Endothelial cell (in vitro differentiated cells): ENCODE data around the gene CEP70. TPM values are rescaled to one million over a fixed set of nuclear protein-coding genes. Genes with fewer than 3 reads are reported as not detected.
"Not testable (repeated sequence)": the region's sequence is repeated elsewhere in the genome, so short reads cannot be mapped to it uniquely, and the experiment has no call there.

Source experiments
- DNase-seq: peaks from one replicate; pipeline ENCODE4 v3.0.0; 2021; ENCODE audit warnings: low spot score
- H3K27ac Mint-ChIP-seq: one replicate; pipeline ENCODE4 v1.8.0; 2021; ENCODE audit warnings: mixed read lengths, inconsistent platforms; ENCODE audit not compliant: unreplicated experiment
- H3K27me3 Mint-ChIP-seq: one replicate; pipeline ENCODE4 v1.8.0; 2021; ENCODE audit warnings: mild to moderate bottlenecking, moderate library complexity, mixed read lengths, inconsistent platforms; ENCODE audit not compliant: unreplicated experiment
- H3K36me3 Mint-ChIP-seq: one replicate; pipeline ENCODE4 v1.8.0; 2021; ENCODE audit warnings: mild to moderate bottlenecking, low read depth, mixed read lengths, inconsistent platforms; ENCODE audit not compliant: unreplicated experiment
- H3K4me1 Mint-ChIP-seq: one replicate; pipeline ENCODE4 v1.8.0; 2021; ENCODE audit warnings: mild to moderate bottlenecking, mixed read lengths, inconsistent platforms; ENCODE audit not compliant: unreplicated experiment
- H3K4me3 Mint-ChIP-seq: one replicate; pipeline ENCODE4 v1.8.0; 2021; ENCODE audit warnings: mild to moderate bottlenecking, mixed read lengths, inconsistent platforms; ENCODE audit not compliant: unreplicated experiment
- H3K9me3 Mint-ChIP-seq: one replicate; pipeline ENCODE4 v1.8.0; 2021; ENCODE audit warnings: mixed read lengths, inconsistent platforms; ENCODE audit not compliant: unreplicated experiment
- total RNA-seq: library from RNA; stranded (reverse); fragmentation: NEBNext Ultra II Directional; extraction: Animal tissue kit (Norgen Biotek cat#: 25700); gene quantifications from one replicate; pipeline ENCODE4 v1.2.1, GENCODE V29; 2021; ENCODE audit not compliant: unreplicated experiment
- TF ChIP-seq, protein P1 (sequence below): fragments of 200-600 bp; sonication (generic); IDR thresholded peaks from one replicate; pipeline ENCODE4 v1.5.0; 2021; ENCODE audit warnings: antibody characterized with exemption; ENCODE audit not compliant: unreplicated experiment

Gene CEP70
- total RNA-seq, 1 donor from 2014 or later = 12.3 TPM

DNA sequence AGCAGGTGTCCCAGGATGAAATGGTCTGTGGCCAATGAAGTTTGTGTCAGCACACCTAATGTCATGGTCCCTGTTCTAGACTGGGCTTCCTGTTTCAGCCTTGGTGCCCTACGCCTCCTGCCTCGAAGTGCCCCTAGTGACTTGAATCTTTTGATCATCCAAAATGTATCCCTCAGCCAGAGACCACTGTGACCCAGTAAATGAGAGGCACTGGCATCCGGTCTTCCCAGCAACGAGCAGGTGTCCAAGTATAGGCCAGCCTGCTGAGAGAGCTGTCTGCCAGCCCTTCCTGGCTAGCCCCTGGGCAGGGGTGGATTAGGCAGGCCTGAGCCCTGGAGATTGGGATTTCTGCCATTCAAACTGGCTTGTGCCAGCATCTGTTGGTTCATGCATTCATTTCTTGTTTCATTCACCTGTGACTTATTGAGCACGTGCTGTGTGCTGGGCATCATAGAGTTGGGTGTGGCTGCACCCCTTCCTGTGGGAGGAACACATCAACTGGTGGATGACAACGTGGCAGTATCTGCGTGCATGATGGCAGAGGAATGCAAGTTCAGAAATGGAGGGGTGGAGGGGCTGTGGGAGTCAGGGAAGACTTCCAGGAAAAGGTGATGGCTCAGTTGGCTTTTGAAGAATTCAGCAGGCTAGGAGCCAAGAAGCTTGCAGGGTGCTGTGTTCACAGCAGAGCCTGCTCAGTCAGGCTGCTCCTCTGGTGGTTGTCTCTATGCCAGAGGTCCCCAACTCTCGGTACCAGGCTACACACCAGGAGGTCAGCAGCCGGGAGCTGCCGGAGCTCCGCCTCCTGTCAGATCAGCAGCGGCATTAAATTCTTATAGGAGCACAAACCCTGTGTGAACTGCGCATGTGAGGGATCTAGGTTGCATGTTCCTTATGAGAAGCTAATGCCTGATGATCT is 138.0 kb downstream of the CEP70 start:
- no peak overlapping the region for H3K27ac Mint-ChIP-seq
- DNase-seq = no peak
- H3K4me1 Mint-ChIP-seq = no peaks in the 10 kb centered on the region
- TF ChIP-seq, protein P1, sequence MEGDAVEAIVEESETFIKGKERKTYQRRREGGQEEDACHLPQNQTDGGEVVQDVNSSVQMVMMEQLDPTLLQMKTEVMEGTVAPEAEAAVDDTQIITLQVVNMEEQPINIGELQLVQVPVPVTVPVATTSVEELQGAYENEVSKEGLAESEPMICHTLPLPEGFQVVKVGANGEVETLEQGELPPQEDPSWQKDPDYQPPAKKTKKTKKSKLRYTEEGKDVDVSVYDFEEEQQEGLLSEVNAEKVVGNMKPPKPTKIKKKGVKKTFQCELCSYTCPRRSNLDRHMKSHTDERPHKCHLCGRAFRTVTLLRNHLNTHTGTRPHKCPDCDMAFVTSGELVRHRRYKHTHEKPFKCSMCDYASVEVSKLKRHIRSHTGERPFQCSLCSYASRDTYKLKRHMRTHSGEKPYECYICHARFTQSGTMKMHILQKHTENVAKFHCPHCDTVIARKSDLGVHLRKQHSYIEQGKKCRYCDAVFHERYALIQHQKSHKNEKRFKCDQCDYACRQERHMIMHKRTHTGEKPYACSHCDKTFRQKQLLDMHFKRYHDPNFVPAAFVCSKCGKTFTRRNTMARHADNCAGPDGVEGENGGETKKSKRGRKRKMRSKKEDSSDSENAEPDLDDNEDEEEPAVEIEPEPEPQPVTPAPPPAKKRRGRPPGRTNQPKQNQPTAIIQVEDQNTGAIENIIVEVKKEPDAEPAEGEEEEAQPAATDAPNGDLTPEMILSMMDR = no peak
- no peaks in the 10 kb centered on the region for H3K9me3 Mint-ChIP-seq
- no peaks in the 10 kb centered on the region for H3K36me3 Mint-ChIP-seq
- H3K27me3 Mint-ChIP-seq = peaks cover 15% of the 10 kb centered on the region
- H3K4me3 Mint-ChIP-seq = no peak overlapping the region

GRCh38 chr3:138453940-138454339 is 140.1 kb downstream of the CEP70 start:
- not testable (repeated sequence) for H3K9me3 Mint-ChIP-seq, H3K4me1 Mint-ChIP-seq, H3K36me3 Mint-ChIP-seq, H3K4me3 Mint-ChIP-seq, DNase-seq, H3K27ac Mint-ChIP-seq
- H3K27me3 Mint-ChIP-seq = peaks cover 18% of the 10 kb centered on the region

DNA sequence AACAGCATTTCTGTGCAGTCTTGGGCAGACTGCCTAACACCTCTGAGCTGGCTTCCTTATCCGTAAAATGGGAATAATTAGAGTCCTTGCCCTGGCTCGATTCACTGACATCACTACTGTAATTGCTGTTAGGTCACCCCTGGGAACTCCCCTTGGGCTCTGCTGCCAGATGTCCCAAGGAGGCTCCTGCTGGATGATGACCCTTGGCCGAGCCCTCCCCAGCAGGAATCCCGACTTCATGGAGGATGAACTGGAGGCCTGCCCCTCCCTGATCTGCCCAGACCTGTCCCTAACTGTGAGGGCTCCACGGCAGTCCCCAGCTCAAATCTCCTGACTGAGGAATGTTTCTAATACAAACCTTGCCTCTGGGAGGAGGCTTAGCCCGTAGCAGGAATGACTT is 141.6 kb downstream of the CEP70 start:
- no peaks in the 10 kb centered on the region for H3K9me3 Mint-ChIP-seq
- peaks cover 11% of the 10 kb centered on the region for H3K27me3 Mint-ChIP-seq
- no peak overlapping the region for H3K4me3 Mint-ChIP-seq
- TF ChIP-seq, protein P1 = no peak
- no peak for DNase-seq
- H3K36me3 Mint-ChIP-seq = no peaks in the 10 kb centered on the region
- no peak overlapping the region for H3K27ac Mint-ChIP-seq
- H3K4me1 Mint-ChIP-seq = no peaks in the 10 kb centered on the region

DNA sequence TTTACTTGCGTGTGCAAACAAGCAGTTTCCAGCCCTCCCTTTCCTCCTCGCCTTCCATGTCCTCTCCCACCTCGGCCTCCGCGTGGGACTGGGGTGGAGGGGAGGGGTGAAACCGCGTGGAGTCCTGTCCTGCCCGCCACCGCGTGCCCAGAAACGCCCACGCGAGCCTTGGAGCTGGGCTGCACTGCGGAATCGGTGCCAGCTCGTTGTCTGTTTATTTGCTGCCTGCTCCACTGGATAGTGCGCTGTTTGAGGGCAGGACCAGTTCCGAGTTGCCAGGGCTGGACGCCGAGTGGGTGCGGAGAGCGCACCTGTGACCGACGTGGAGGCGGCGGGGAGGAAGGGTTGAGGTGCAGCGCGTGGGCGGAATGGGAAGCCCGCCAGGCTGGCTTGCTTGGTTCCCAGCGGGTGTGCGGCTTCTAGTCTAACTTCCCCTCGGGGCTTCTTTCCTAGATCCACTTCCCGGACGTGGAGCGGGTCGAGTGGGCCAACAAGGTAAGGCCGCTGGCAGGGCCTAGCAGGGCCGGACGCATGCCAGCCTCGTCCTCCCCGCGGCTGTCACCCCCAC is 142.4 kb downstream of the CEP70 start:
- TF ChIP-seq, protein P1 = no peak
- no peaks in the 10 kb centered on the region for H3K36me3 Mint-ChIP-seq
- no peak for DNase-seq
- no peak overlapping the region for H3K4me3 Mint-ChIP-seq
- H3K27ac Mint-ChIP-seq = no peak overlapping the region
- no peaks in the 10 kb centered on the region for H3K4me1 Mint-ChIP-seq
- H3K9me3 Mint-ChIP-seq = no peaks in the 10 kb centered on the region
- peaks cover 13% of the 10 kb centered on the region for H3K27me3 Mint-ChIP-seq

DNA sequence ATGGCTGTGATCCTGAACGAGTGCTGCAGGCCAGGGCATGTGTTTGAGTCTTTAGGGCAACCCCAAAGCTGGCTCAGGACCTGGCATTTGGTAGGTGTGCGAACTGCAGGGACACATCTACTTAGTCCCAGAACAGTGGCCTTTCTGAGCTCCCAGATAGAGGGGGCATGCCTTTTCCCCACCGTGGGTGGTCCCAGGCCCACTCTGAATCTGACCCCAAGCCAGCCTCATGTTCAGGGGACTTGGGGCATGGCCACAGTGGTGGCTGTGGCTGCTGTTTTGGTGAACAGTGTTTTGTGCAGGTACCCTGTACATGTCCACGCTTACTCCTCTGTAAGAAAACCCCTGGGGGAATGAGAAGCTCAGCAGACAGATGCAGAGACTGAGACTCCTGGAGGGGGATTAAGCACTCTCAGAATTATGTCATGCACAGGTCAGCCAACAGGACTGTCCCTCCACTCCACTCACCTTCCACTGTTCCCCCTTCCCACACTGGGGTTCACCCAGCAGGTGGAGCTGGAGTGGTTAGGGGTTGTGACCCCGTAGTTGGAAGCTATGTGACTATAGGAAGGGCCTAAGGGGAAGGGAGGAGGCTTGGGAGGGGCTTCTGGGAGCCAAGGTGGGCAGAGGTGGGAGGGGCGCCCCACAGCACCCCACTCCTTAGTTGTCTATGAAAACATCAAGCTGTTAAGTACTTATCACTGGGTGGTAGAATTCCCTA is 143.2 kb downstream of the CEP70 start:
- Mint-ChIP-seq H3K27ac (no peak overlapping the region), H3K27me3 (peaks cover 12% of the 10 kb centered on the region), H3K9me3 (no peaks in the 10 kb centered on the region), H3K4me3 (no peak overlapping the region), H3K36me3 (no peaks in the 10 kb centered on the region), H3K4me1 (no peaks in the 10 kb centered on the region)
- TF ChIP-seq, protein P1 = no peak
- no peak for DNase-seq
